ENCODE data around the gene SPATA3.
"Not testable (repeated sequence)": the region's sequence is repeated elsewhere in the genome, so short reads cannot be mapped to it uniquely, and the experiment has no call there.

SPATA3 gene

DNA sequence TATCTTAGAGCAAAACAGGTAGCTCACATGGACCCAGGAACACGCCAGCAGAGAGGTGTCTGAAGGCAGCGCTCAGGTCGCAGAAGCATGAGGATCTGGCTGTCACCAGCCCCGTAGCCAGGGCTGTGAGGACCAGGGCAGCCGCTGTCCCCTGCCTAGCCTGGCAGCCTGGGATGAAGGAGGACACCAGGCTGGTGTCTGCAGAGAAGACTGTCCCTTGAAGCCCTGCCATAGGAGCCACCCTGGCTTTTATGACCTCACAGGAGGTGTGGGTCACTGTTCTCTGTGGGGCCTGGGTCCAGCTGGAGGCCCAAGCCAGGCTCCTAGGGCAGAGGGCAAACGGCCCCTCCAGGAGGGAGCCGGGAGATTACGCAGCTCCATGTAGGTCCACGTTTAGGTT, at the start of gene SPATA3:
TSS of gene SPATA3 (plus strand) at position 301 of the 400 bp plus-strand sequence. CDS start 113 bp downstream, outside the sequence.
- no peak for DNase-seq

DNA sequence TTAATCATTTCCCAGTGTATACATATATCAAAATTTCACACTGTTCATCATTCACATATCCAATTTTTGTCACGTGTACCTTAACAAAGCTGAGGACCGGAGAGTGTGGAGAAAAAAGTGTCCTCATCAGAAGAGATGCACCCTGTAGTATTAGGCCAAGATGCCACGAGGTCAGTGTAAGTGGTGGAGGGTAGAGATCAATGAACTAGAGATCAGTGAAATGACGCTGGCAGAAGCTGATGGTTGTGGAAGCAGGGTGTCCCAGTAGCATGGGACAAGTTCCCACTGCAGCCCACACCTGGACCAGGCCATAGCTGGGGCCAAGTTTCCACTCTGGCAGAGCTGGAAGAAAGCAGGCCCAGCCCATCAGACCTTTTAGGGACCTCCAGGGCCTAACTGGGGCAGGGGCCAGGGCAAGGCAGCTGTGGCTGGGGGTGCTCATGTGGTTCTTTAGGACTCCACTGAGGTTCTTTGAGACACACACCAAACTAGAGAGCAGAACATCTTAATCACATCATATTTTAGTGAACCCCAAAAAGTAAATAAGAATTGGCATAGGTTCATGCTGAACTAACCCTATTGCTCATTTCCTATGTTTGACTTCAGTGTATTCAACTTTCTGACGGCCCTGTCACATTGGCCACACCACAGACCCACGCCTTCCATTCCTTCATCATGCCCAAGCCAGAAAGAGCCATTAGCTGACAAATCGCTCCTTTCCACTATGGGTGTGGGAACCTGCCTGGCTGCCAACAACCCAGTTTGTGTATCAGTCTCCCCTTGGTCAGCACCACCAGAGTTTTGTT, 49.3 kb upstream of the SPATA3 start:
- DNase-seq, result no peak

DNA sequence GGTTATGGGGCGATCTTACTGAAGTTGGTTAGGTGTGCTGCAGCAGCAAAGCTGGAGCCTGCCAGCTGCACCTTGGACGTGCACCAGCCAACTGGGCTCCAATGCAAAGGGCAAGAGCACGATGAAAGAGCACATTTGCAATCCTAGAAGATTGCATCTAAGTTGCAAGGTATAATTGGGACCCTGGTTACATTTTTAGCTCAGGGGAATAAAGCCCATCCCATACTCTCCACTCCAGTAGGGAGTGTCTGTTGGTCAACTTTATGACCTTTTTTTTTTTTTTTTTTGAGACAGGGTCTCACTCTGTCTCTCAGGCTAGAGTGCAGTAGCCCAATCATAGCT, 48.7 kb upstream of the SPATA3 start:
- no peak for DNase-seq

DNA sequence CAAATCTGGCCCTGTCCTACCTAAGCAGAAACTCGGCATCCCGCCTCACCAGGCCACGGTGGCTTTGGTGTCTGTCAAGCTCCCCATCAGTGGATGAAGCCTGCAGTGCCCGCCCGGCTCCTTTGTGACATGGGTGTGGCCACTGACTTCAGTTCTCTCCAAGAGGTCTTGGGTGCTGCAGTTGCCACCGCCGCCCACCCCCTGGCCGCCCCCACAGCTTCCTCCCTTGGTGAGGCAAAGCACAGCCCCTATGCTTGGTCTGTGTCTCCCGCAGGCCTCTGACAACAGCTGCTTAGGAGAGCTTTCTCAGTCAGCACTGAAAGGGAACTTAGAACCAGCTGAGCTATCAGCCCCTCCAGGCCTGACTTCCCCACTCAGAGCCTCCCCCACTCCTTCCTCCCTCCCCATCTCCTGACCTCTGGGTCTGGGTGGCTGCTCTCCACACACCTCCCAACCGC, 48.0 kb upstream of the SPATA3 start:
- no peak for DNase-seq

DNA sequence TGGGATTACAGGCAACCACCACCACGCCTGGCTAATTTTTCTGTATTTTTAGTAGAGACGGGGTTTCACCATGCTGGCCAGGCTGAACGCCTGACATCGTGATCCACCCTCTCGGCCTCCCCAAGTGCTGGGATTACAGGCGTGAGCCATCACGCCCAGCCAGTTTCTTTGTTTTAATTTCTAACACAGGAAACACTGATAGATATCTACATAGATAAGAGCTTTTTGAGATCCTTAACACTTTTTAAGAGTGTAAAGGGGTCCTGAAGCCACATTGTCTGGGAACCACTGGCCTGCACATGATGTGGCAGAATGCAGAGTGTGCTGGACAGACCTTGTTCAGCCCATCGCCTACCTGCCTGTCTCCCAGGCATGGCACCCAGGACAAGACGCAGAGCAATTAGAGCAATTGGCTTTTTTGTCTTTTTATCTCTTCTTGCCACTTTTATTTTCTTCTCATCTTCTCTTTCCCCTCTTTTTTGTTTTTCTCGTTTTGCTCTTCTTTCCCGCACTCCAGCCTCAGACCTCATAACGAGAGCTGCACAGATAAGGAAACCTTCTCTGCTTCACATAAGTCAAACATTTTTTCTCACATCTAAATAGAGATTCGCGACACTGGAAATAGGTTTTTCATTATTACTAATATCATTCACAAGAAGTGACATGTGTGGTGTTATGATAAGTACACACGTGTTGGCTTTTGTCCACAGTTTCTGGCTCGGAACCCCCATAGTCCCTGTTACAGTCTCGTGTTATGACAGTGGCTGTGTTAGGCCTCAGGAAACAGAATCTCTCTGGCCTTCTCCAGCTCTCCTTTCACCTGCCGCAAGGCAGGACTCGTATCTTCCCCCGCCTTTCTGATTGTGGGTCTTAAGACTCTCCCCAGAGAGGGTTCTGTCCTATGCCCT, 45.7 kb upstream of the SPATA3 start:
- no peak for DNase-seq

DNA sequence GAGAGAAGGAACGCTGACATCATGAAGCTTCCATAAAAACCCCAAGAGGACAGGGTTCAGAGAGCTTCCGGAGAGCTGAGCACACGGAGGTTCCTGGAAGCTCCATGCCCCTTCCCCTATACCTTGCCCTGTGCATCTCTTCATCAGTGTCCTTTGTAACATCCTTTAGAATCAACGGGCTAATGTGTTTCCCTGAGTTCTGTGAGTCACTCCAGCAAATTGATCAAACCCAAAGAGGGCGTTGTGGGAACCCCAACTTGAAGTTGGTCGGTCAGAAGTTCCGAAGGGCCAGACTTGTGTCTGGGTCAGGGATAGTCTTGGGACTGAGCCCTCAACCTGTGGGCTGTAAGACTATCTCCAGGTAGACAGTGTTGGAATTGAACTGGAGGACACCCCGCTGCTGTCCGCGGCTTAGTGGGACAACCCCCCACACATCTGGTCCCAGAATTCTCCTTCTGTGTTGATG, 45.0 kb upstream of the SPATA3 start:
- DNase-seq, result no peak

DNA sequence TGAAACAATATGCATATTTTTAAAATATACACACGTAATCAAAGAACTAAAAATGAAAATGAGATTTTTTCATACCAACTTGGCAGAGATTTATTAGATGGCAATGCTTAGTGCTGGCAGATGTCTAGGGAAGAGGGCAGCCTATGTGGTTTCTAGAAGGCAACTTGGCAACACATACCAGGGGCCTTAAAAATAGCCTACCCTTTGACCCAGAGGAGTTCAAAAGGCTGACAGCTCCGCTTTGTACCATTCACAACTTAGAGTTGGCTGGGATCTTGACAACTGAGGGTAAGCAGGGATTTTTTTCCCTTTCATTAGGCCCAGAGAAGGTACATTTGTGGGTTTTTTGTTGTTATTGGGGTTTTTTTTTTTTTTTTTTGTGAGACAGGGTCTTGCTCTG, 44.5 kb upstream of the SPATA3 start:
- DNase-seq, result no peak

DNA sequence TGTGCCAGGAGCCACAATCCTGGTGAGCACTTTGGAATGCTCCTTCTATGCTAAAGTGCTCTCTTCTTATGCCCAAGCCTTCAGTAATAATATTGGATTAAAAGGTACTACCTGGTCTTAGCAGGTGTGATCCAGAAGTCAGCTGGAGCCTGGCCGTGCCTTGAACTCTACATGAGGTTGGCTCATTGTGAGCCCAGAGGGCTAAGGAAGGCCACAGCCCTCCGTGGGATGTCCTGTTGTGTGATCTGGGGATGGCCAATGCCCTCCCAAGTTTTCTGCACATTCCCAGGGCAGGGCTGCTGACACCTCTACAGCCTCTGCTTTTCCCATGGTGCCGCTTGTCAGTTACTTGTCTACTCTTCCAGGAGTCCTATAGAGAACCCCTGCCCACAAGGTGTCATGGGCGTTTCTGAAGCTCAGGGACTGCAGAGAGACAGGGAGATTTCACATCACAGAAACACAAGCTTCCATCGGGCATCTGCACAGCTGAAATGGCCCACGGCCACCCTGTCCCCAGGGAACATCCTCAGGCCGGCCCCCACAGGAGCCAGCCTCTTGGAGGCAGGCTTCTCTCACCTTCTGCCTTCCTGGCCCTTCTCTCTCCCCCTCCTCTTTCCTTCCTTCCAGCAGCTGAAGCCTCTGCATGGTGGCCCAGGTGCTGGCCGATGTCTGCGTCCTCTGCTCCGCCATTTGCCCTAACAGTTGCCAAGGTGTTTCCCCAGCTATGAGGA, 43.5 kb upstream of the SPATA3 start:
- DNase-seq, result no peak

DNA sequence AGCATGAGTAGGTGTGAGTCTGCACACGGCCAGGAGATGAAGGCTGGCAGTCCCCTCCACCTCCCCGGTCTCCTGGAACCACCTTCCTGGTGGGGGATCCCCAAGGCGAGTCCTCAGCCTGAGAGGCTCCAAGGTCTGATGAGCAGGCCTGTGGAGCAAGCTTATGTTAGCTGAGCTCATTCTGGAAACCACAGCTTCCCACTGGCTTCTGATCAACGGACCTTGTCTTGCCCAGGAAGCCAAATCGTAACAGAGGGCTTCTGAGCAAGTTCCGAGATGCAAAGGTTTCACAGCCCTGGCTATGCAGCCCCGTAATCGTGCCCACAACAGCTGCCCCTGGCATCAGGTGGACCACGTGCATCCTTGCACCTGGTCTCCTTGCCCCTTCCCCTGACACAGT, 42.1 kb upstream of the SPATA3 start:
- DNase-seq, result no peak

DNA sequence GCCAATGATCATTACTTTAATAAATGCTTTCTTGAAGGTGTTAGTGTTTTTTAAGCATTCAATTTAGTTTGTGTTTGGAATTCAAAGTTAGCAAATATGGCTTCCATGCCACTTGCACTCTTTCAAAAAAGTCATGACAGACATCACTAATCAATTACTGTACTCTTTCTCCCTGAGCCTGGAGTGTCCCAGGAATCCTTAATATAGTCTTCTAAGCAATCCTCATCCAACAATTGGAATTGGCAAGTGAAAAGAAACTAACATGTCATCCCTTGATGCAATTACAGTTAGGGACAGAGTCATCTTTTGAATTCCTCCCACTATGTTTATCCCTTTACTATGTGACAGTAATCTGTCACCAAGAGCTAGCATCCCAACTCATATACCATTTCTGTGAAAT, 41.2 kb upstream of the SPATA3 start:
- DNase-seq, result no peak

DNA sequence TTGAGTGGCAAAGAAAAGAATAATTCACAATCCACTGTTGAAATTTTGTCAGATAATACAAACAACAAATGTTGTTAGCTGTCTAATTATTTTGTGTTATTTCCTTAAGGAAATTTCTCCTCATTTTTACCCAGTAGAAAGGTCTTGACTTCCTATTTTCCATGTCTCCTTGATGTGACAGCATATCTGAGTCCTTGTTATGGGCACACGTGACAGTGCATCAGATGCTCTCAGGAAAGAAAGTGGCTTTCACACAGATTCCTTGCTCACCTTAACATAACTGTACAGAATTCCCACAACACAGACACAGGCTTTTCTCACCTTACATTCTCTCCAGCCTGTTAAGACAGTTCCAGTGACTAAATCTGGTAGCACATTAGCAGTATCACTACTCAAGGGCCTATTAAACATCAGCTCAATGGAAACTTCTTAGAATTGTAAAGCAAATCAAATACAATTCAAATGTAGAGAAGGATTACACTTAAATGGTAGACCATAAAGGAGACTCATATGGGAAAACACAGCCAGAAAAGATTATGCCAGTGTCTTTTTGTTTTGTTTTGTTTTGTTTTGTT, 40.7 kb upstream of the SPATA3 start:
- DNase-seq, result no peak

DNA sequence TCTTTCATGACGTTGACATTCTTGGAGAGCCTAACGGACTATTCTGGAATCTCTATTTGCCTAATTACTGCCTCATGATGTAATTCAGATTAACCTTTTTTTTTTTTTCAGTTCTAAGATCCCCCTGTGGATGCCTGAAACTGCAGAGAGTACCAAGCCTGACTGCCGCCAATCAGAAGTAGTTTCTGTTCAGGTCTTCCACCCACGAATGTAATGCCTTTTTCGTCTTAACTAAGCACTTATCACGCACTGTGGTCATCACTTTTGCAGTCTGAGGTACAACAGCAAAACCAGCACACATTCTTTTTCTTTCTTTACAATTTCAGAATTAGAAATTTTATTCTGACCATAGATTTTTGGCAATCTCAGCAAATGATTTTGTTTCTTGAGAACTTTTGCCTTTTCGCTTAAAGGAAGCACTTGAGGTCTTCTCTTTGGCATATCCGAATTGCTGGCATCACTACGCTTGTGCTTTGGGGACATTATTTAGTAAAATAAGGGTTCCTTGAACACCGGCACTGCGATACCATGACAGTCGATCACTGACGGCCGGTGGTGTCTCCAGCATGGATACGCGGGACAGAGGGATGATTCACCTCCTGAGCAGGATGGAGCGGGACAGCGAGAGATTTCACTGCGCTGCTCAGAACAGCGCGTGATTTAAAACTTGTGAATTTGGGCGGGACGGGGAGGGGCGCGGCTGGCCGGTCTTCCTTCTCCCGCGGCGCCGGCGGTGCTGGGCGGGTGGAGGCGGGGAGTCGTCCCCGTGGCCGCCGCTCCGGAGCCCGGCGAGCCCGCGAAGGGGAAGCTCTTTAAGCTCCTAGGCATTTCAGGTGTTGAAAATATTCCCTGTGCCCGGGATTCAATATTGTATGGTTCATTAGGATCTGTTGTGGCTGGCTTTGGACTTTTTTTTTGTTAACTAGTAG, 38.8 kb upstream of the SPATA3 start:
- no peak for DNase-seq

DNA sequence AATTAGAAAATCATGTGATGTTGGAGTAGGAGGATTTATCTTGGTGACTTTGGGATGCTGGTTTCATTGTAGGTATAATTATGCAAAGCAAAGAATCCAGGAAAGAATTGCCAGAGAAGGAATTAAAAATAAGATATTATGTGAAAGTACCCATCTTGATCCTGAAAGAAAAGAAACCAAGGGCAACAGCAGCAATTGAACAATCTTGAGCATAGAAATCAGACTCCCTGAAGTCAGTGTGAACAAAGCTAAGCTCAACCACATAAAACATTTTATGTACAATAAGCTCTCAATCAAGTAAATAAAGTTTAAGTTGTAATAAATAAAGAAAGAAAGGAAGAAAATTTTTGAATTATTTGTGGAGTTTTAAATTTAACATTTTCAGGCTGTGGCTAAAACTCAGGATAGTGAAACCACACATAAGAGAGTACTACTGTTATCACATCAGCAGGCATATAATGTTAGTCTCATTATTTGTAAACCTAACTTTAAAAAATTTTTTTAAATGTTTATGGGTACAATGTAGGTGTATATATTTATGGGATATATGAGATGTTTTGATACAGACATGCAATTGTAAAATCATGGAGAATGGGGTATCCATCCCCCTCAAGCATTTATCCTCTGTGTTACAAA, 38.0 kb upstream of the SPATA3 start:
- DNase-seq, result no peak

DNA sequence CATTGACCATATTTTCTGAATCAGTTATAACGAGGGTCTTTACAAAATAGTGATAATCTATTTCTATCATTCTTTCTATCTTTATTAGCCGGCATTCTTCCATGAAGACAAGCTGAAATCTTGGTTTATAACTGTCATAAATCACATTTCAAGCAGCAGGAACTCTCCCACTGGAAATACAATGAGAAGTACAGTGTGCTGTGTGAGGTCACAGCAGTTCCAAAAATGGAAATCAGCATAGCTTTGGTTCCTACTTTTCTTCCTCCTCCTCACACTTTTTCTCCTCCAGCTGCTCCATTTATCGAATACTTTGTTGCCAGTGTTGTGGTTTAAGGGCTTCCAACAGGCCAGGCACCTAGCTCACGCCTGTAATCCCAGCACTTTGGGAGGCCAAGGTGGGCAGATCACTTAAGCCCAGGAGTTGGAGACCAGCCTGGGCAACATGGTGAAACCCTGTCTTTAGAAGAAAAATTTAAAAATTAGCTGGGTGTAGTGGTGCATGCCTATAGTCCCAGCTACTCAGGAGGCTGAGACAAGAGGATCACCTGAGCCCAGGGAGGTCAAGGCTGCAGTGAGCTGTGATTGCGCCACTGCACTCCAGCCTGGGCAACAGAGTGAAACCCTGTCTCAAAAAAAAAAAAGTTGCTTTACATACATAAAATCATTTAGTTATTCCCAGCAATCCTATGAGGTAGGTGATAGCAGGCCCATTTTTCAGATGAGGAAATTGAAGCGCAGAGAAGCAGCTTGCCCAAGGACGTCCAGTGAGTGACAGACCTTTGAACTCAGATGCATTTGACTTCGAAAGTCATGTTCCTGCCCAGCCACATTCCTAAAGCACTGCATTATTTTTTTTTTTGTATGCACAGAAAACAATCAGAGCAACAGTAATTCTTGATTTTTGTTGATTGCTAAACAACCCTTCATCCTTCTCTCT, 36.8 kb upstream of the SPATA3 start:
- no peak for DNase-seq

DNA sequence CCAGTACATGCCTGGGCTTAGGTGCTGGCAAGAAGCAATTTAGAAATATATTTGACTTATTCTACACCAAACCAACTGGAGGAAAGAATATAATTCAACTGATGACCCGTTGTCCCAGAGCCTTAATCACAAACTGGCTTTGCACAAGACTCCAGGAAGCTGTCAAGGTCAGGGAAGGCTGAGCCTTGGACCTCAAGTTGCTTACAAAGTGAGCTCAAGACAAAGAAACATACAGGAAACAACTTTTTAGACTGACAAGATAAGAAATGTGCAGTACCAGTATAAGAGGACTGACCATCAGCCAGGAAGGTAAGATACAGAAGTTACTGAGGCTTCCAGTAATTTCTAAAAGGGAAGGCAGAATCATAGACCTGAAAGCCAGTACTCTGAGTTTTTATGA, 35.9 kb upstream of the SPATA3 start:
- DNase-seq, result no peak

DNA sequence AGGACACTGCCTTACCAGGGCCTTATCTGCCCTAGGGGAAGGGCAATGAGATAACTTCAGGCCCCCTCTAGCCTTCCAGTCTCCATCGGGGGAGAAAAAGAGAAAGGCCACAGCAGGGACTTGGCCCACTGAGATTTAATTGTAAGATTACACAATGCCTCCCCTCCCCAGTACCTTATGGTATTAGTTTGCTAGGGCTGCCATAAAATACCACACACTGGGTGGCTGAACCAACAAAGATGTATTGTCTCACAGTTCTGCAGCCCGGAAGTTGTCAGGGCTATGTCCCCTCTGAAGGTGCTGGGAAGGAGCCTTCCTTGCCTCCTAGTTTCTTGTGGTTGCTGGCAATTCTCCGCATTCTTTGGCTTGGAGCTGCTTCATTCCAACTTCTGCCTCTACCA, 34.8 kb upstream of the SPATA3 start:
- DNase-seq, result no peak

DNA sequence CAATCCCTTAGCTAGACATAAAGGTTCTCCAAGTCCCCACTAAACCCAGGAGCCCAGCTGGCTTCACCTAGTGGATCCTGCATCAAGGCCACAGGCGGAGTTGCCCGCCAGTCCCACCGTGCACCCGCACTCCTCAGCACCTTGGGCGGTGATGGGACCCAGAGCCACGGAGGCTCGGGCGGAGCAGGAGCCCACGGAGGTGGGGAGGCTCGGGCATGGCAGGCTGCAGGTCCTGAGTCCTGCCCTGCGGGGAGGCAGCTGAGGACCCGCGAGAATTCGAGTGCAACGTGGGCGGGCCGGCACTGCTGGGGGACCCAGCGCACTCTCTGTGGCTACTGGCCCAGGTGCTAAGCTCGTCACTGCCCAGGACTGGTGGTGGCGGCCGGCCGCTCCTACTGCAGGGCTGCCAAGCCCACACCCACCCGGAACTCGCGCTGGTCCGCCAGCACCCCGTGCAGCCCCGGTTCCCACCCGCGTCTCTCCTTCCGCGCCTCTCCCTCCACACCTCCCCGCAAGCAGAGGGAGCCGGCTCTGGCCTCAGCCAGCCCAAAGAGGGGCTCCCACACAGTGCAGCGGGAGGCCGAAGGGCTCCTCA, 31.7 kb upstream of the SPATA3 start:
- DNase-seq, result no peak

DNA sequence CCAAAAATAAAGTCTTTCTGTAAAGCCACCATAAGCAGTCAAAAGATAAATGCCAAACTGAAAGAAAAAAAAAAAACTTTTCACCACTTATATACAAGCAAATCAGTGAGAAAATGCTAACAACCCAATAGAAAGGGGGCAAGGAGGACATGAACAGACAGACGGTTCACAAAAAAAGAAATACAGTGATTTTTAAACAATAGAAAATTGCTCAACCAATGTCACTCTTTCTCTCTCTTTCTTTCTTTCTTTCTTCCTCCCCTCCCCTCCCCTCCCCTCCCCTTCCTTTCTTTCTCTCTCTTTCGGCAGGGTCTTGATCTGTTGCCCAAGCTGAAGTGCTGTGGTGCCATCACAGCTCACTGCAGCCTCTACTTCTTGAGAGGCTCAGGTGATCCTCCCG, 28.8 kb upstream of the SPATA3 start:
- DNase-seq, result no peak

DNA sequence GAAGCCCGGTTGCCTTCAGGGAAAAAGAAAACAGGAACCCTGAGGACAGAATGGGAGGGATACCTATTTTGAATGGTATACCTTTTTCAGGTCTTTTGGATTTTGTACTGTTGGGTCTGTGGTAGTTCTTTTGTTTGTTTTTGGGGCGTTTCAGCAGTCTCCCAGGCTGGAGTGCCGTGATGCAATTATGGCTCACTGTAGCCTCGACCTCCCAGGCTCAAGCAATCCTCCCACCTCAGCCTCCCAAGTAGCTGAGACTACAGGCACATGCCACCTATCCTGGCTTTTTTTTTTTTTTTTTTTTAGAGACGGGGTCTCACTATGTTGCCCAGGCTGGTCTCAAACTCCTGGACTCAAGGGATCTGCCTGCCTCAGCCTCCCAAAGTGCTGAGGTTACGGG, 27.6 kb upstream of the SPATA3 start:
- DNase-seq, result not testable (repeated sequence)

Data from activated T-cell treated with anti-CD3 and anti-CD28 coated beads, Interleukin-2, amount 50 U/mL, for 1 hour (primary cell).